22Rv1 (cell line): ENCODE results near the gene CIAO2B.
A peak's percentile ranks its signal among the peaks of the same experiment; 100 is the strongest.

Source experiments
- H3K27ac ChIP-seq: fragments of 450-650 bp; 2 replicates; pipeline ENCODE4 v1.5.1; 2017
- CTCF ChIP-seq: fragments of 450-650 bp; IDR thresholded peaks from 2 replicates; pipeline ENCODE4 v1.5.1; 2017; ENCODE audit warnings: mild to moderate bottlenecking
- ZFX ChIP-seq: fragments of 450-650 bp; IDR thresholded peaks from 2 replicates; pipeline ENCODE4 v1.6.1; 2017; ENCODE audit warnings: antibody characterized with exemption, borderline replicate concordance

CIAO2B gene

GRCh38 chr16:66925322-66925840, 8.8 kb downstream of the CIAO2B start, which contains the start of gene RRAD:
Gene RRAD, minus strand, starts transcription at chr16:66925535. Its CDS starts 356 bp downstream, at chr16:66925179.
- no peak for TF ChIP-seq ZFX
- TF ChIP-seq CTCF: no peak
- no peak within 1 kb of the TSS for H3K27ac ChIP-seq

- no peak overlapping the region for H3K27ac ChIP-seq
These were observed 9.5 kb downstream of the CIAO2B start for GRCh38 chr16:66924527-66925321.

GRCh38 chr16:66923866-66924265, 10.3 kb downstream of the CIAO2B start:
- H3K27ac ChIP-seq: no peak overlapping the region
- TF ChIP-seq CTCF (no peak), ZFX (no peak)

More at GRCh38 chr16:66924527-66925321, 9.5 kb downstream of the CIAO2B start:
- TF ChIP-seq ZFX: no peak
- peak; percentile 88 for TF ChIP-seq CTCF

GRCh38 chr16:66923247-66923731, 10.9 kb downstream of the CIAO2B start:
- no peak overlapping the region for H3K27ac ChIP-seq
- TF ChIP-seq ZFX (no peak), CTCF (no peak)

- TF ChIP-seq ZFX (no peak), CTCF (no peak)
These were observed 12.3 kb downstream of the CIAO2B start for GRCh38 chr16:66921729-66922450.

GRCh38 chr16:66920924-66921680, 13.1 kb downstream of the CIAO2B start:
- TF ChIP-seq ZFX: no peak
- TF ChIP-seq CTCF: no peak
- H3K27ac ChIP-seq: no peak overlapping the region

More at GRCh38 chr16:66921729-66922450, 12.3 kb downstream of the CIAO2B start:
- H3K27ac ChIP-seq: no peak overlapping the region
